Cardiac muscle cell (in vitro differentiated cells and primary cell): ENCODE results near the gene CD19. TPM values are rescaled to one million over a fixed set of nuclear protein-coding genes. Genes with fewer than 3 reads are reported as not detected.

Experiments
- DNase-seq, 2 donors: peaks; one replicate each; pipeline versions ENCODE4 v3.0.0 to v3.0.0-alpha.2; 2010 to 2017; ENCODE audit warnings: low read depth in 1 of 2, low spot score in 1 of 2
- H3K27ac ChIP-seq: fragments of 200-600 bp; sonication (generic); 2 replicates; pipeline ENCODE4 v1.5.1; 2016
- H3K27me3 ChIP-seq: fragments of 200-600 bp; sonication (generic); 2 replicates; pipeline ENCODE4 v1.6.0; 2016; ENCODE audit warnings: control low read depth
- H3K36me3 ChIP-seq: fragments of 200-600 bp; sonication (generic); 2 replicates; pipeline ENCODE4 v1.5.1; 2016; ENCODE audit warnings: control low read depth
- H3K4me1 ChIP-seq: fragments of 200-600 bp; sonication (generic); 2 replicates; pipeline ENCODE4 v1.8.1; 2017; ENCODE audit warnings: low read depth, mild to moderate bottlenecking, mixed run types
- H3K4me3 ChIP-seq: fragments of 200-600 bp; sonication (generic); 2 replicates; pipeline ENCODE4 v1.5.1; 2016; ENCODE audit warnings: mild to moderate bottlenecking
- H3K9me3 ChIP-seq: fragments of 200-600 bp; sonication (generic); 2 replicates; pipeline ENCODE4 v1.5.1; 2017; ENCODE audit warnings: low read depth, mild to moderate bottlenecking, control low read depth
- polyA plus RNA-seq: library from polyadenylated mRNA; unstranded; fragments of >200 nt; fragmentation: Nextera tagmentation; extraction: Ambion mirVana; gene quantifications from 2 replicates; pipeline ENCODE4 v1.2.1, GENCODE V29; 2016
- total RNA-seq: library from RNA; depleted of rRNA; stranded (reverse); fragments of >200 nt; gene quantifications from 2 replicates; pipeline ENCODE4 v1.2.3, GENCODE V29; 2016
- TF ChIP-seq, protein P1 (sequence below): IDR thresholded peaks from 2 replicates; pipeline ENCODE4 v1.5.1; 2012; ENCODE audit warnings: low read depth, mild to moderate bottlenecking, low read length

CD19 gene
- total and polyA plus RNA-seq, 2 experiments from 2014 or later, result 1.1 TPM; not detected in 1

DNA sequence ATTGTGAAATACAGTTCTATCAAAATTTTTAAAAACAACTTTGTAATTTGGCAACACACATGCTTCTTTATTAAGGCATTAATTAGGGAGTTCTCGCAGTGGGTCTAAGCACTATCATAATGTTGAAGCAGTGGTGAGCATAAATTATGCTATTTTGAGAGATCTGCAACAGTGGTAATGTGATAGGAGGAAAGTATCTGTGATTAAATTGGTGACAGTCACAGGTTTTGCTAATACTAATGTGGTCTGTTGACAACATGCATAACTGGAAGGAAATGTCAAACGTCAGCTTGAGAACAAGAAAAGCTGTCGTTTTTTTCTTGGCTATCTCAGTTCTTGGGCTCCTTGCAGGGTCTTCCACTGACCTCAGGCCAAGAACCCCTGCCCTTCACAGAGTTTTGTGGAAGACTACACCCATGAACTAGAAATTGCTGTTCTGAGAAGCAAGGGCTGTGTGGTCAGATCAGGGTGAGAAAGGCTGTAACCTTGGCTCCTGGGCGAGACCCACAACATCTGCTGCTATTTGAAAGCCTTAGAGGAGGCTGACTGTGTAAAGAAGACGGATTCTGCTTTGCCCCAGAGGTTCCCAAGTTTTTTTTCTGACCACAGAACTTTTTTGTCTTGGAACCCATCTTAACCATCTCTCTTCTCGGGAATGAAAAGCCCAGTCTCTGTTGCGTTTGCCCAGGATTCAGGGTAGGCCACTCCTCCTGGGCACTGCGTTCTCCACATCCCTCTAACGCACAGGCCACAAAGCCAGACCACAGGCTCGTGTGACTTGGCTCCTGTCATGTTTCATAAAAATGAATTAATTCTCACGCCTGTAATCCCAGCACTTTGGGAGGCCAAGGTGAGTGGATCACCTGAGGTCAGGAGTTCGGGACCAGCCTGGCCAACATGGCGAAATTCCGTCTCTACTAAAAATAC, 39.5 kb upstream of the CD19 start:
- TF ChIP-seq, protein P1, sequence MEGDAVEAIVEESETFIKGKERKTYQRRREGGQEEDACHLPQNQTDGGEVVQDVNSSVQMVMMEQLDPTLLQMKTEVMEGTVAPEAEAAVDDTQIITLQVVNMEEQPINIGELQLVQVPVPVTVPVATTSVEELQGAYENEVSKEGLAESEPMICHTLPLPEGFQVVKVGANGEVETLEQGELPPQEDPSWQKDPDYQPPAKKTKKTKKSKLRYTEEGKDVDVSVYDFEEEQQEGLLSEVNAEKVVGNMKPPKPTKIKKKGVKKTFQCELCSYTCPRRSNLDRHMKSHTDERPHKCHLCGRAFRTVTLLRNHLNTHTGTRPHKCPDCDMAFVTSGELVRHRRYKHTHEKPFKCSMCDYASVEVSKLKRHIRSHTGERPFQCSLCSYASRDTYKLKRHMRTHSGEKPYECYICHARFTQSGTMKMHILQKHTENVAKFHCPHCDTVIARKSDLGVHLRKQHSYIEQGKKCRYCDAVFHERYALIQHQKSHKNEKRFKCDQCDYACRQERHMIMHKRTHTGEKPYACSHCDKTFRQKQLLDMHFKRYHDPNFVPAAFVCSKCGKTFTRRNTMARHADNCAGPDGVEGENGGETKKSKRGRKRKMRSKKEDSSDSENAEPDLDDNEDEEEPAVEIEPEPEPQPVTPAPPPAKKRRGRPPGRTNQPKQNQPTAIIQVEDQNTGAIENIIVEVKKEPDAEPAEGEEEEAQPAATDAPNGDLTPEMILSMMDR, result no peak
- Histone ChIP-seq H3K4me1 (no peaks in the 10 kb centered on the region), H3K36me3 (no peaks in the 10 kb centered on the region), H3K4me3 (no peak overlapping the region), H3K9me3 (no peaks in the 10 kb centered on the region), H3K27ac (peak overlapping the region; percentile 37), H3K27me3 (no peaks in the 10 kb centered on the region)
- no peak for DNase-seq

DNA sequence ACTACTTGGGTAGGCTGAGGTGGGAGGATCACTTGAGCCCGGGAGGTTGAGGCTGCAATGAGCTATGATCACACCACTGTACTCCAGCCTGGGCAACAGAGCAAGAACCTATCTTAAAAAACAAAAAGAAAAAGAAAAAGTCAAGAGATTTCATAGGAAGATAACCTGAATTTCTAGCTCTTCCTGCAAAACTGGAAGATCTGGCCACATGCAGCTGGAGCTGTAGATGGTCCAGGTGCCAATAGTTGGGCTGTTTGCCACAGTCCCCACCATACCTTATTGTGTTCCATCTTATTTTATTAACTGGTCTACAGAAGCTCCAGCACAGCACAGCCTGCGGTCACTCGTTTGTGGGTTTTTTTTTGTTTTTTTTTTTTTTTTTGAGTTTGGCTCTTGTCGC, 38.5 kb upstream of the CD19 start:
- Histone ChIP-seq H3K4me1 (no peaks in the 10 kb centered on the region), H3K4me3 (no peak overlapping the region), H3K36me3 (no peaks in the 10 kb centered on the region), H3K27me3 (no peaks in the 10 kb centered on the region), H3K27ac (no peak overlapping the region), H3K9me3 (no peaks in the 10 kb centered on the region)
- TF ChIP-seq, protein P1, result no peak
- no peak for DNase-seq

DNA sequence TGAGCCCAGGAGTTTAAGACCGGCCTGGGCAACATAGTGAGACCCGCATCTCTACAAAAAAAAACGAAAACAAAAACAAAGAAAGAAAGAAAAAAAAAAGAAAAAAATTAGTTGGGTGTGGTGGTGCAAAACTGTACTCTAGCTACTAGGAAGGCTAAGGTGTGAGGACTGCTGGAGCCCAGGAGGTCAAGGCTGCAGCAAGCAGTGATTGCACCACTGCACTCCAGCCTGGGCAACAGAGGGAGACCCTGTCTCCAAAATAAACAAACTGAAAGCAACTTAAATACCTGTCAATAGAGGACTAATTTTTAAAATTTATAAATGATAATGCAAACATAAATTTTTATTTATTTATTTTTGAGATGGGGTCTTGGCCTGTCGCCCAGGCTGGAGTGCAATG, 36.2 kb upstream of the CD19 start:
- Histone ChIP-seq H3K4me3 (no peak overlapping the region), H3K27me3 (no peaks in the 10 kb centered on the region), H3K36me3 (no peaks in the 10 kb centered on the region), H3K27ac (no peak overlapping the region), H3K9me3 (no peaks in the 10 kb centered on the region), H3K4me1 (no peaks in the 10 kb centered on the region)
- no peak for DNase-seq
- TF ChIP-seq, protein P1, result no peak

DNA sequence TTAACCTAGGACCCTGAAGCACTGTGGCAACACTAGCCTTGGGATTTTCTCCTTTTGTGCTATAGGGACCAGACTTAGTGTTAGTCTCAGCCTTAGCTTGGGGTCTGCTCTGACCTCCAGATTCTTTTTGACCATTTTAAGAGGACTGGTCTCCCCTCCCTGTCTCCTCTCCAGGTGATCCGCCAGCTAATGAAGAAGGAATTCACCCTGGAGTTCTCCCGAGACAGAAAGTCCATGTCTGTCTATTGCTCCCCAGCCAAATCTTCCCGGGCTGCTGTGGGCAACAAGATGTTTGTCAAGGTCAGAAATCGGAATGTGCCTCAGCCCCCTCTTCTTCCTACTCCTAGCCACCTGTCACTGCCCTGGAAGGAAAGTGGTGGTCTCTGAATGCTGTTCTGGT, 33.9 kb upstream of the CD19 start:
- no peak overlapping the region for H3K27ac ChIP-seq
- no peaks in the 10 kb centered on the region for H3K9me3 ChIP-seq
- TF ChIP-seq, protein P1, result no peak
- H3K4me1 ChIP-seq, result no peaks in the 10 kb centered on the region
- no peaks in the 10 kb centered on the region for H3K36me3 ChIP-seq
- DNase-seq, result no peak
- no peak overlapping the region for H3K4me3 ChIP-seq
- H3K27me3 ChIP-seq, result no peaks in the 10 kb centered on the region

DNA sequence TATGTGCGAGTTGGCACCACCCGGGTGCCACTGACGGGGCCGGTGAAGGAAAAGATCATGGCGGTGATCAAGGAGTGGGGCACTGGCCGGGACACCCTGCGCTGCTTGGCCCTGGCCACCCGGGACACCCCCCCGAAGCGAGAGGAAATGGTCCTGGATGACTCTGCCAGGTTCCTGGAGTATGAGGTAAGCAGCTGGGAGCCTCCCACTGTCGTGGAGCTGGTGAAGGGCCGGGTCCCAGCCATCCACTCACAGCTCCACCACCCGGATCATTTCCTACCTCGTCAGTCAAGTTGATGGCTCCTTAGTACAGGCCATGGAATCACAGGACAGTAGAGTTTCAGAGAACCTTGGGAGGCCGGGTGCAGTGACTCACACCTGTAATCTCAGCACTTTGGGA, 33.5 kb upstream of the CD19 start:
- DNase-seq, result no peak
- H3K9me3 ChIP-seq, result no peaks in the 10 kb centered on the region
- no peaks in the 10 kb centered on the region for H3K4me1 ChIP-seq
- TF ChIP-seq, protein P1, result no peak
- no peaks in the 10 kb centered on the region for H3K36me3 ChIP-seq
- H3K4me3 ChIP-seq, result no peak overlapping the region
- H3K27me3 ChIP-seq, result no peaks in the 10 kb centered on the region
- H3K27ac ChIP-seq, result no peak overlapping the region
